Measurements from ENCODE around the gene THAP12.

DNA sequence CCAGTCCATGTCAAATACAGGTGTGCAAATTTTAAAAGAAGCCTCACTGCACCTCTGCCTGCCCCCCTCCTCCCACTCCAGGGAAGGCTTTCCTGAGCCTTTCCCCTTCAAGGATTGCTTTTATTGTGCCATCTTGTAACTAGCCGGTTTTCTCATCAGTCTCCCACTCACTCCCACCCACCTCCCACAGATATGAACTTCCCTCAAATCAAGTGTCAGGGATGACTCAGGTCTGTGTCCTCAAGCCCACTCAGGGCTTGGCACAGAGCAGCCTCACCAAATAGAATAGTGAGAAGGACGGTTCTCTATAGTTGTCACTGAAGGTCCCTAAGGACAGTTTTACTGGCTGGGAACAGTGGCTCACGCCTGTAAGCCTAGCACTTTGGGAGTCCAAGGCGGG is 43.0 kb downstream of the THAP12 start:
- TF ChIP-seq EP300 (IDR thresholded peaks at IDR 0.05) (no peak), POLR2A (IDR thresholded peaks at IDR 0.05; ENCODE audit: low read length) (no peak), USF2 (IDR thresholded peaks at IDR 0.05) (no peak), MAFK (IDR thresholded peaks at IDR 0.05; ENCODE audit: partially characterized antibody) (no peak)
- TF ChIP-seq, protein P1, sequence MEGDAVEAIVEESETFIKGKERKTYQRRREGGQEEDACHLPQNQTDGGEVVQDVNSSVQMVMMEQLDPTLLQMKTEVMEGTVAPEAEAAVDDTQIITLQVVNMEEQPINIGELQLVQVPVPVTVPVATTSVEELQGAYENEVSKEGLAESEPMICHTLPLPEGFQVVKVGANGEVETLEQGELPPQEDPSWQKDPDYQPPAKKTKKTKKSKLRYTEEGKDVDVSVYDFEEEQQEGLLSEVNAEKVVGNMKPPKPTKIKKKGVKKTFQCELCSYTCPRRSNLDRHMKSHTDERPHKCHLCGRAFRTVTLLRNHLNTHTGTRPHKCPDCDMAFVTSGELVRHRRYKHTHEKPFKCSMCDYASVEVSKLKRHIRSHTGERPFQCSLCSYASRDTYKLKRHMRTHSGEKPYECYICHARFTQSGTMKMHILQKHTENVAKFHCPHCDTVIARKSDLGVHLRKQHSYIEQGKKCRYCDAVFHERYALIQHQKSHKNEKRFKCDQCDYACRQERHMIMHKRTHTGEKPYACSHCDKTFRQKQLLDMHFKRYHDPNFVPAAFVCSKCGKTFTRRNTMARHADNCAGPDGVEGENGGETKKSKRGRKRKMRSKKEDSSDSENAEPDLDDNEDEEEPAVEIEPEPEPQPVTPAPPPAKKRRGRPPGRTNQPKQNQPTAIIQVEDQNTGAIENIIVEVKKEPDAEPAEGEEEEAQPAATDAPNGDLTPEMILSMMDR (IDR thresholded peaks at IDR 0.05) = no peak
- TF ChIP-seq, protein P2, sequence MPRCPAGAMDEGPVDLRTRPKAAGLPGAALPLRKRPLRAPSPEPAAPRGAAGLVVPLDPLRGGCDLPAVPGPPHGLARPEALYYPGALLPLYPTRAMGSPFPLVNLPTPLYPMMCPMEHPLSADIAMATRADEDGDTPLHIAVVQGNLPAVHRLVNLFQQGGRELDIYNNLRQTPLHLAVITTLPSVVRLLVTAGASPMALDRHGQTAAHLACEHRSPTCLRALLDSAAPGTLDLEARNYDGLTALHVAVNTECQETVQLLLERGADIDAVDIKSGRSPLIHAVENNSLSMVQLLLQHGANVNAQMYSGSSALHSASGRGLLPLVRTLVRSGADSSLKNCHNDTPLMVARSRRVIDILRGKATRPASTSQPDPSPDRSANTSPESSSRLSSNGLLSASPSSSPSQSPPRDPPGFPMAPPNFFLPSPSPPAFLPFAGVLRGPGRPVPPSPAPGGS (IDR thresholded peaks at IDR 0.05) = no peak
